HG02852 (cell line): ENCODE data around the gene STK32B.
"Not testable (repeated sequence)": the region's sequence is repeated elsewhere in the genome, so short reads cannot be mapped to it uniquely, and the experiment has no call there.

Source experiments
- ATAC-seq: cut with Tn5 transposase; IDR thresholded peaks from one replicate; pipeline ENCODE4 v1.9.1; 2021; ENCODE audit warnings: mild to moderate bottlenecking, moderate library complexity; ENCODE audit not compliant: unreplicated experiment

STK32B gene

GRCh38 chr4:5157791-5158770 is 106.8 kb downstream of the STK32B start:
- ATAC-seq, result no peak

- no peak for ATAC-seq
Measured at GRCh38 chr4:5158825-5159224, 107.5 kb downstream of the STK32B start.

DNA sequence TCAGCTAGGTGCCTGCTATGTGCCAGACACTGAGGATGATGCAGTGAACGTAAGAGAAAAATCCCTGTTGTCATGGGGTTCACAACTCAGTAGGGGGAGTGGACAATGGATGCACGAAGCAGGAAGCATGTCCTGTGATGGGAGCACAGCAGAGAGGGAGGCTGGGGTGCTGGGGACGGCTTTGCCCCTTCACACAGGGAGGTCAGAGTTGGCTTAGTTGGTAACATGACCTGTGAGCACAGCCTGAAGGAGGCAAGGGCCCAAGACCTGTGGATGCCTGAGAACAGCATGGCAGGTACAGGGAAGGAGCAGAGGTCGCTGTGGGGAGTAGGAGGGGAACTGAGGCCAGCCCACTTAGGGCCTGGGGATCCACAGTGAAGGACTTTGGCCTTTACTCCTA is 109.4 kb downstream of the STK32B start:
- ATAC-seq, result no peak

GRCh38 chr4:5162909-5163508 is 111.7 kb downstream of the STK32B start:
- no peak for ATAC-seq

- no peak for ATAC-seq
Measured at GRCh38 chr4:5164221-5164912, 113.1 kb downstream of the STK32B start.

DNA sequence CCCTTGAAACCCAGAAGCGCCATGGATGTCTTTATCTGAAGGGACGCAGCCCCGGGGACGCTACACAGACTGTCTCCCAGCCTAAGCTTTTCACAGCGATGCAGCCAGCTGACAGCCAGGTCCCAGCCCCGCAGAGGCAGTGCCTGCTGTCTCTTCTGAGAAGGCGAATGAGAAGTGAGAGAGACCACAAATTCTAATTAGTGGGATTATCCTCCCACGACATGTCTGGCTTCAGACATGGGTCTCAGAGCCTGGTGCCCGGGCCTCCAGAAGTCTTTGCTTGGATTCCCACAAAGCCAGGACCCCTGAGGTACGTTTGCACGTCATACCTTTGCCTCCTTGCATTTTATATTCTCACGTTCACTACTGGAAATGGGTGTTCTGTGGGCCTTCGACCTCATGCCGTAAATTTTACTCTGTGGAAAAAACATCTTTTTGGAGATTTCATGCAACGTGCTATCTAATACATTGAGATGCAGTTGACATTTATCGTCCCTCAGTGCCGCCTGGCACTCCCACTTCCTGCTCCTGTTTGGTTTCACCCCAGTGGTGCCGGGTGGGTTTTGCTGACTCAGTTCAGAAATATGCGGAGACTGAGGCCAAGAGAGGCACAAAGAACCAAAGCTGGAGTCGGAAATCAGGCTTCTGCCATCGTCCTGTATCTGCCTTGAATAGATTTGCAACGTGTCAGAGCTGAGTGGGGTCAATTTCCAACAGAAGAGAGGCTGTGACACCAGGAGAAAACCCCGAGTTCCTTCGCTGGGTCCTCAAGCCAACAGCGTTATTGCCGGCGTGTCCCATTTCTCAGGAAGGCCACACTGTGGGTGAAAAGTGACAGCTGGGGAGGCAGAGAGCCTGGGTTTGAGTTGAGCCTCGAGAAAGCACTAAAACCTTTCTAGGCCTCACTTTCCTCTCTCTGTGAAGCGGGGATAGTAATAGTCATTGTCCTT is 114.4 kb downstream of the STK32B start:
- ATAC-seq, result no peak

GRCh38 chr4:5166377-5166776 is 115.1 kb downstream of the STK32B start:
- no peak for ATAC-seq

DNA sequence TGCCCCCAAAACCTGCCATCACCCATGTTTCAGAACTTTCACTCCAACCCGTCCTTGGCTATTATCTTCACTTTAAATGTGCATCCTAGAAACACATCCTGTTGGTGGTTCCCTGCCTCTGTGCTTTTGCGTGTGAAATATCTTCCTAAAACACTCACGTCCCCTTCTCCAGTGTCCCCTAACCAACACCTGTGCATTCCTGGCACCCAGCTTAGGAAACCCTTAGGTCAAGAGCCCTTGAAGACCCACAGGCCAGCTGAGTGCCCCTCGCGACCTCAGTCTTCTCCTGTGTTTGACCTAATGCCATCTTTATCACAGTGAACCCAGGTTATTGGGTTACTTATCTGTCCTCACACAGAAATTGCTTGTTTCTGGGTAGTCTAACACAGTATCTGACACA is 117.6 kb downstream of the STK32B start:
- no peak for ATAC-seq

- ATAC-seq, result not testable (repeated sequence)
Measured at GRCh38 chr4:5175836-5176235, 124.6 kb downstream of the STK32B start.

DNA sequence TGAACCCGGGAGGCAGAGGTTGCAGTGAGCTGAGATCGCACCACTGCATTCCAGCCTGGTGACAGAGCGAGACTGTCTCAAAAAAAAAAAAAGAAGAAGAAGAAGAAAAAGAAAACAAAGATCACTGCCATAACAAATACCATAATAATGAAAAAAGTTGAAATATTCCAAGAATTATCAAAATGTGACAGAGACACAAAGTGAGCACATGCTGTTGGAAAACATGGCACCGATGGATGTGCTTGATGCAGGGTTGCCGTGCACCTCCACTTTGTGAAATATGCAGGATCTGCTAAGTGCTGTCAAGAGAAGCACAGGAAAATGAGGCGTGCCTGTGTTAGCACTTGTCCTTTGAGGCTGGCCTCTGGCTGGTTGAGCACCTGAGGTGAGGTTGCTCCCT is 133.3 kb downstream of the STK32B start:
- no peak for ATAC-seq

DNA sequence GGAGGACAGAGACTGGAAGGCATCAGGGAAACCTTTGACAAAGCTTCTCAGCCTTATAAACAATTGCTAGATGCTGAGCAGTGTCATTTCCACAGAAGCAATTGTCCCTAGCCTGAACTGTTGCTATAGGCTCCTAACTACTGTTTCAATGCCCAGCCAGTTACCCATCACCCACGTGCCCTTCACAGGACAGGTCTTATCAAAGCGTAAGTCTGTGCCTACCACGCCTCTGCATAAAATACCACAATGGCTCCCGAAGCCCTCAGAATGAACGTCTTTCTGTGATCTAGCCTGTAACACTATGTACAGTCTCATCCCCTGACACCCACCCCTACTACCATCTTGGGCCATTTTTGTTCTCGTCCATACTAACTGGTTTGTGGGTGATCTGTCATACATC is 134.3 kb downstream of the STK32B start:
- no peak for ATAC-seq

- ATAC-seq, result no peak
Measured at GRCh38 chr4:5186271-5187064, 135.2 kb downstream of the STK32B start.

GRCh38 chr4:5188130-5188529 is 136.8 kb downstream of the STK32B start:
- ATAC-seq, result no peak

- no peak for ATAC-seq
Measured at GRCh38 chr4:5191831-5192230, 140.6 kb downstream of the STK32B start.

- ATAC-seq, result no peak
Measured at GRCh38 chr4:5192271-5192670, 141.0 kb downstream of the STK32B start.

- no peak for ATAC-seq
Measured at GRCh38 chr4:5192678-5193077, 141.4 kb downstream of the STK32B start.

DNA sequence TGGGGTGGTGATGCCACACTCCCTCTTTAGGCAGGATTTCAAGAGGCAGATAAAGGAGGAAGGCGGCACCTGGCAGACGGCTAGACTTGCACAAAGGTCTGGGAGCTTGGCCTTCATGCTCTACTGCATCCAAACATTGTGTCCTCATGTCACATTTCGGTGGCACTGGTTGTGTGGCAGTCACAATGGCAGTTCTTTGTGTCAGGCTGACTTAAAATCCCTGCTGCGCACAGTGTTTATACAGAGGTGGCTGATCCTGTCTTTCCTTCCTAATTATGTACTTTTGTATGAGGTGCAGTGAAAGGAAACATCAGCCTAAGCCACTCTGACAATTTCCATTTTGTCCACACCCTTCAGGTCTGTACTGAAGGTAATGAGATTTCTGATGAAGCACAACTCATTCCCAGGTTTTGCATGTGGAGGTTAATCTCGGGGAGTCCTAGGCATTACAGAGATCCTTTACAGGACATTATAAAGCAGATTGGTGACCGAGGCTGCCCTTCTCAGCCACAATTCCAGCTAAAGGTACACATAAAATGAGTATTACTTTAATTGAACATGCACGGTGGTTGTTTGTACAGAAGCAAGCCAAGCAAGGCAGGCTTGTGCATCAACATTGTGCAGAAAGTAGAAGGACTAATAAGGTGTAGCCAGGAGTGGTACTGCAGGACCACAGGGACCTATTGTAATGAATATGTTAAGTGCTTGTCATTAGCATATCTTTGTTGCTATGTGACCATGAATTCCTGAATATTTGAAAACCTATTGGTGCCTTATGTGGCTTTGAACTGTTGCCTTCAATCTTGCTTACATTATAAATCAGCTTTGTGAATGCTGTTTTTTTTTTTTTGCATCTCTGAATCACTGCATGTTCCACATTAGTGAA is 147.6 kb downstream of the STK32B start:
- no peak for ATAC-seq

DNA sequence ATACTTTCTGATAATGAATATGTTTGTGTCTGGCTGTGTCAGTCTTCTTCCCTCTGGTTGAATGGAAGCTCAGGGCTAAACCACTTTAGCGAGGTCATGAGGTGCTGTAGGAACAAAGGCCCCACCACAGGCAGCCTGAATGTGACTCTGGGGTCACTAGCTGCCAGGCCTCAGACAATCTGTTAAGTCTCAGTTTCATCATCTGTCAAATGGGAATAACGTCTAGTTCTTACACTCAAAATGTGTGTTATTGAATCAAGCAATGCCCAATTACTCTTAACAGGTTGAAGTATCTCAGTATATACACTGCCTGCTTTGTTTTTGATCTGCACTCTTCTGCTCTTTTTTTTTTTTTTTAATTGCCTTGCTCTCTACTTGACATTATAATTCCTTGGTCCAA is 148.6 kb downstream of the STK32B start:
- no peak for ATAC-seq

GRCh38 chr4:5200513-5200912 is 149.2 kb downstream of the STK32B start:
- no peak for ATAC-seq
